ENCODE measurements around the gene CARS2.
"Not testable (repeated sequence)": the region's sequence is repeated elsewhere in the genome, so short reads cannot be mapped to it uniquely, and the experiment has no call there.

Gene CARS2

DNA sequence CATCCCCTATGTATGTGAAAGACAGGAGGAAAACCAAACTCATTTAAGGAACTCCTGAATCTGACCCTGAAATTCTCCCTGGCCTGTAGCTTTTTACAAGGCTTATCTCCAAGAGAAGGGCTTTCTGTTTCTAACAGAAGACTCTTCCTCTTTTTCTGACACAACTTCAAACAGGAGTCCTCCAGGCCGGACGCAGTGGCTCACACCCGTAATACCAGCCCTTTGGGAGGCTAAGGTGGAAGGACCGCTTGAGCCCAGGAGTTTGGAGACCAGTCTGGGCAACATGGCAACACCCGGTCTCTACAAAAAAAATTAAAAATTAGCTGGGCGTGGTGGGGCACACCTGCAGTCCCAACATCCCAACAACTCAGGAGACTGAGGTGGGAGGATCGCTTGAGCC, 41.9 kb downstream of the CARS2 start:
- 94 to 95% methylated on average over 6 of the region's 7 CpGs for WGBS, 2 experiments (ENCODE audit: insufficient coverage in 2 of 2)
- H3K36me3 ChIP-seq (ENCODE audit: control insufficient read depth, insufficient read depth, low read length), result peaks cover 77% of the 10 kb centered on the region

GRCh38 chr13:110663491-110663890, 42.4 kb downstream of the CARS2 start:
- Histone ChIP-seq H3K4me1 (ENCODE audit: control insufficient read depth, insufficient read depth, low read length, poor library complexity, severe bottlenecking) (no peaks in the 10 kb centered on the region), H3K36me3 (ENCODE audit: control insufficient read depth, insufficient read depth, low read length) (peaks cover 71% of the 10 kb centered on the region), H3K9me3 (ENCODE audit: control insufficient read depth, low read length) (peaks cover 14% of the 10 kb centered on the region), H3K4me3 (ENCODE audit: extremely low read depth, insufficient read depth, low read length, poor library complexity, severe bottlenecking) (no peak overlapping the region), H3K27ac (ENCODE audit: low read depth, low read length, severe bottlenecking) (no peak overlapping the region)
- 77 to 80% methylated on average over 6 to 7 of the region's 7 CpGs for WGBS, 2 experiments (ENCODE audit: insufficient coverage in 2 of 2)

More for the DNA sequence above, 41.9 kb downstream of the CARS2 start:
- no peaks in the 10 kb centered on the region for H3K4me1 ChIP-seq (ENCODE audit: control insufficient read depth, insufficient read depth, low read length, poor library complexity, severe bottlenecking)
- no peak overlapping the region for H3K27ac ChIP-seq (ENCODE audit: low read depth, low read length, severe bottlenecking)
- peaks cover 17% of the 10 kb centered on the region for H3K9me3 ChIP-seq (ENCODE audit: control insufficient read depth, low read length)
- no peak overlapping the region for H3K4me3 ChIP-seq (ENCODE audit: extremely low read depth, insufficient read depth, low read length, poor library complexity, severe bottlenecking)

DNA sequence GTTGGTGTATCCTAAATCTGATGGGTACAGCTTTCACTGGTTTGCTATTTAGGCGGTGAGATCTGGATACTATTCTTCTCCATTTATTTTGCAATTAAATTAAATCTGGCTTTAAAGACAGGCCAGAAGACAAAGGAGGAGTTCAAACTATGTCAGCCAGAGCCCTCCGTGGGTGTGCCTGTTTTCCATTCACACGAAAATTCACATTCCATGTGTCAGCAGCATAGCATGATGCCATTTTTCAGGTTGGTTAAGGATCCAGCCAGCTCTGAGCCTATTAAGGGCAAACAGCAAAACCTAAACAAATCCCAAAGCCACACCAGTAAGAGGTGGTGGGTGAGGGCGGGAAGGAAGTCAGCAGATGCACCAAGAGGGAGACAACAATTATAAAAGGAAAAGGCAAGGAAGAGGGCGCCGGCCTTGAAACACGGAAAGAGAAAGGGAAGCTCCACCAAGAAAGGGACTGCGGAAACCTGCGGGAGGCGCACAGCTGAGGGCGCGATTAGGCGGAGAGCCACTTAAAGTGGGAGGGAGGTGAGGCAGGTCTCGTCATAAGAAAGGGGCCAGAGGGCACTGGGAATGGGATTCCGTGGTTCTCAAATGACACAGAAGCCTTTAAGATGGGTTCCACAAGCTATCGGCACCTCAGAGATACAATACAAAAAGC, 43.0 kb downstream of the CARS2 start:
- peaks cover 71% of the 10 kb centered on the region for H3K36me3 ChIP-seq (ENCODE audit: control insufficient read depth, insufficient read depth, low read length)
- H3K4me3 ChIP-seq (ENCODE audit: extremely low read depth, insufficient read depth, low read length, poor library complexity, severe bottlenecking), result no peak overlapping the region
- peaks cover 14% of the 10 kb centered on the region for H3K9me3 ChIP-seq (ENCODE audit: control insufficient read depth, low read length)
- WGBS, 2 experiments (ENCODE audit: insufficient coverage in 2 of 2), result 97% methylated on average over 11 to 16 of the region's 16 CpGs
- no peaks in the 10 kb centered on the region for H3K4me1 ChIP-seq (ENCODE audit: control insufficient read depth, insufficient read depth, low read length, poor library complexity, severe bottlenecking)
- H3K27ac ChIP-seq (ENCODE audit: low read depth, low read length, severe bottlenecking), result no peak overlapping the region

DNA sequence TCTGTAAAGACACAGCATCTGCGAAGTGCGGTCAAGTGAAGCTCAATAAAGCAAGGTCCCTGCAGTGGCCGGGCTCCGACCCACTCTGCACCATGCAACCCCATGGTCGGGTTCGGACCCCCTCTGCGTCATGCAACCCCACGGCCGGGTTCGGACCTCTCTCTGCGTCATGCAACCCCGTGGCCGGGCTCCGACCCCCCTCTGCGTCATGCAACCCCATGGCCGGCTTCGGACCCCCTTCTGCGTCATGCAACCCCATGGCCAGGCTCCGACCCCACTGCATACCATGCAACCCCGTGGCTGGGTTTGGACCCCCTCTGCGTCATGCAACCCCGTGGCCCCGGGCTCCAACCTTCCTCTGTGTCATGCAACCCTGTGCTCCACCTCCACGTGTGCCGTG, 43.8 kb downstream of the CARS2 start:
- WGBS, 2 experiments (ENCODE audit: insufficient coverage in 2 of 2), result 92 to 97% methylated on average over 23 to 24 of the region's 25 CpGs
- Histone ChIP-seq H3K27ac (ENCODE audit: low read depth, low read length, severe bottlenecking) (no peak overlapping the region), H3K4me1 (ENCODE audit: control insufficient read depth, insufficient read depth, low read length, poor library complexity, severe bottlenecking) (no peaks in the 10 kb centered on the region), H3K36me3 (ENCODE audit: control insufficient read depth, insufficient read depth, low read length) (peaks cover 79% of the 10 kb centered on the region), H3K9me3 (ENCODE audit: control insufficient read depth, low read length) (peaks cover 17% of the 10 kb centered on the region), H3K4me3 (ENCODE audit: extremely low read depth, insufficient read depth, low read length, poor library complexity, severe bottlenecking) (no peak overlapping the region)

- Histone ChIP-seq H3K36me3 (ENCODE audit: control insufficient read depth, insufficient read depth, low read length) (peaks cover 75% of the 10 kb centered on the region), H3K9me3 (ENCODE audit: control insufficient read depth, low read length) (peaks cover 17% of the 10 kb centered on the region), H3K4me1 (ENCODE audit: control insufficient read depth, insufficient read depth, low read length, poor library complexity, severe bottlenecking) (no peaks in the 10 kb centered on the region), H3K27ac (ENCODE audit: low read depth, low read length, severe bottlenecking) (no peak overlapping the region), H3K4me3 (ENCODE audit: extremely low read depth, insufficient read depth, low read length, poor library complexity, severe bottlenecking) (no peak overlapping the region)
- 100% methylated on average over 2 to 3 of the region's 3 CpGs for WGBS, 2 experiments (ENCODE audit: insufficient coverage in 2 of 2)
Observed at GRCh38 chr13:110661256-110661655, 44.7 kb downstream of the CARS2 start.

- not testable (repeated sequence) for H3K27ac ChIP-seq (ENCODE audit: low read depth, low read length, severe bottlenecking); H3K4me1 ChIP-seq (ENCODE audit: control insufficient read depth, insufficient read depth, low read length, poor library complexity, severe bottlenecking); H3K4me3 ChIP-seq (ENCODE audit: extremely low read depth, insufficient read depth, low read length, poor library complexity, severe bottlenecking)
- H3K9me3 ChIP-seq (ENCODE audit: control insufficient read depth, low read length), result peaks cover 17% of the 10 kb centered on the region
- peaks cover 56% of the 10 kb centered on the region for H3K36me3 ChIP-seq (ENCODE audit: control insufficient read depth, insufficient read depth, low read length)
- 93 to 96% methylated on average over 3 to 4 of the region's 6 CpGs for WGBS, 2 experiments (ENCODE audit: insufficient coverage in 2 of 2)
Observed at GRCh38 chr13:110658218-110658911, 47.6 kb downstream of the CARS2 start.

GRCh38 chr13:110657196-110657595, 48.7 kb downstream of the CARS2 start:
- no peak overlapping the region for H3K27ac ChIP-seq (ENCODE audit: low read depth, low read length, severe bottlenecking)
- 100% methylated on average over 3 of the region's 7 CpGs; no CpG with 5 or more reads in 1 of the 2 experiments for WGBS, 2 experiments (ENCODE audit: insufficient coverage in 2 of 2)

GRCh38 chr13:110653851-110654250, 52.1 kb downstream of the CARS2 start:
- Histone ChIP-seq H3K4me1 (ENCODE audit: control insufficient read depth, insufficient read depth, low read length, poor library complexity, severe bottlenecking) (no peaks in the 10 kb centered on the region), H3K27ac (ENCODE audit: low read depth, low read length, severe bottlenecking) (no peak overlapping the region), H3K36me3 (ENCODE audit: control insufficient read depth, insufficient read depth, low read length) (peaks cover 25% of the 10 kb centered on the region), H3K9me3 (ENCODE audit: control insufficient read depth, low read length) (peaks cover 3% of the 10 kb centered on the region), H3K4me3 (ENCODE audit: extremely low read depth, insufficient read depth, low read length, poor library complexity, severe bottlenecking) (no peak overlapping the region)
- 95 to 96% methylated on average over 12 to 14 of the region's 14 CpGs for WGBS, 2 experiments (ENCODE audit: insufficient coverage in 2 of 2)

More at GRCh38 chr13:110657196-110657595, 48.7 kb downstream of the CARS2 start:
- H3K9me3 ChIP-seq (ENCODE audit: control insufficient read depth, low read length), result peaks cover 17% of the 10 kb centered on the region
- H3K4me1 ChIP-seq (ENCODE audit: control insufficient read depth, insufficient read depth, low read length, poor library complexity, severe bottlenecking), result no peaks in the 10 kb centered on the region
- no peak overlapping the region for H3K4me3 ChIP-seq (ENCODE audit: extremely low read depth, insufficient read depth, low read length, poor library complexity, severe bottlenecking)
- peaks cover 45% of the 10 kb centered on the region for H3K36me3 ChIP-seq (ENCODE audit: control insufficient read depth, insufficient read depth, low read length)

GRCh38 chr13:110653271-110653670, 52.6 kb downstream of the CARS2 start:
- H3K27ac ChIP-seq (ENCODE audit: low read depth, low read length, severe bottlenecking), result no peak overlapping the region
- H3K36me3 ChIP-seq (ENCODE audit: control insufficient read depth, insufficient read depth, low read length), result peaks cover 25% of the 10 kb centered on the region
- WGBS, 2 experiments (ENCODE audit: insufficient coverage in 2 of 2), result 87 to 88% methylated on average over 14 of the region's 14 CpGs

GRCh38 chr13:110652764-110653163, 53.2 kb downstream of the CARS2 start:
- peaks cover 23% of the 10 kb centered on the region for H3K36me3 ChIP-seq (ENCODE audit: control insufficient read depth, insufficient read depth, low read length)
- no peak overlapping the region for H3K27ac ChIP-seq (ENCODE audit: low read depth, low read length, severe bottlenecking)
- WGBS, 2 experiments (ENCODE audit: insufficient coverage in 2 of 2), result 95 to 100% methylated on average over 4 to 5 of the region's 10 CpGs
- H3K4me1 ChIP-seq (ENCODE audit: control insufficient read depth, insufficient read depth, low read length, poor library complexity, severe bottlenecking), result no peaks in the 10 kb centered on the region
- H3K4me3 ChIP-seq (ENCODE audit: extremely low read depth, insufficient read depth, low read length, poor library complexity, severe bottlenecking), result no peak overlapping the region
- peaks cover 3% of the 10 kb centered on the region for H3K9me3 ChIP-seq (ENCODE audit: control insufficient read depth, low read length)

More at GRCh38 chr13:110653271-110653670, 52.6 kb downstream of the CARS2 start:
- Histone ChIP-seq H3K4me1 (ENCODE audit: control insufficient read depth, insufficient read depth, low read length, poor library complexity, severe bottlenecking) (no peaks in the 10 kb centered on the region), H3K4me3 (ENCODE audit: extremely low read depth, insufficient read depth, low read length, poor library complexity, severe bottlenecking) (no peak overlapping the region), H3K9me3 (ENCODE audit: control insufficient read depth, low read length) (peaks cover 3% of the 10 kb centered on the region)

GRCh38 chr13:110652231-110652730, 53.6 kb downstream of the CARS2 start:
- no peak overlapping the region for H3K27ac ChIP-seq (ENCODE audit: low read depth, low read length, severe bottlenecking)
- H3K36me3 ChIP-seq (ENCODE audit: control insufficient read depth, insufficient read depth, low read length), result peaks cover 18% of the 10 kb centered on the region
- no peaks in the 10 kb centered on the region for H3K9me3 ChIP-seq (ENCODE audit: control insufficient read depth, low read length)
- H3K4me1 ChIP-seq (ENCODE audit: control insufficient read depth, insufficient read depth, low read length, poor library complexity, severe bottlenecking), result no peaks in the 10 kb centered on the region
- 92 to 100% methylated on average over 2 to 9 of the region's 10 CpGs for WGBS, 2 experiments (ENCODE audit: insufficient coverage in 2 of 2)
- H3K4me3 ChIP-seq (ENCODE audit: extremely low read depth, insufficient read depth, low read length, poor library complexity, severe bottlenecking), result no peak overlapping the region

Data from mesodermal cell (in vitro differentiated cells).